K562 (cell line): Measurements from ENCODE around the gene FAM200A. TPM values are rescaled to one million over a fixed set of nuclear protein-coding genes. Genes with fewer than 3 reads are reported as not detected.

Experiments used
- BACH1 ChIP-seq: fragments of 200-800 bp; sonication (Bioruptor generic); IDR thresholded peaks from 2 replicates; pipeline ENCODE4 v1.6.1; 2016; ENCODE audit warnings: missing genetic modification characterization, missing compliant biosample characterization
- CBX2 ChIP-seq: fragments of 200-600 bp; sonication (generic); IDR thresholded peaks from one replicate; pipeline ENCODE4 v1.6.1; 2012; ENCODE audit warnings: mild to moderate bottlenecking, low read length, inconsistent platforms; ENCODE audit not compliant: insufficient read depth, poor library complexity, severe bottlenecking
- CBX8 ChIP-seq: fragments of 200-600 bp; sonication (generic); IDR thresholded peaks from 2 replicates; pipeline ENCODE4 v1.6.1; 2012; ENCODE audit warnings: borderline replicate concordance, mixed run types, low read depth, mild to moderate bottlenecking, moderate library complexity, mixed read lengths, low read length, control low read depth, inconsistent platforms; ENCODE audit not compliant: poor library complexity, severe bottlenecking; ENCODE audit errors: extremely low read depth
- DPF2 ChIP-seq: fragments of 450-650 bp; IDR thresholded peaks from 2 replicates; pipeline ENCODE4 v1.6.1; 2016
- ELK1 ChIP-seq: sonication (generic); formaldehyde crosslinking; IDR thresholded peaks from 2 replicates; pipeline ENCODE4 v1.8.1; 2022; ENCODE audit warnings: missing genetic modification reagents
- ETS1 ChIP-seq: conservative IDR thresholded peaks from 2 replicates; pipeline ENCODE4 v1.6.1; 2011; ENCODE audit warnings: low read depth, mild to moderate bottlenecking, low read length; ENCODE audit not compliant: control insufficient read depth
- HDAC8 ChIP-seq: fragments of 450-650 bp; IDR thresholded peaks from 2 replicates; pipeline ENCODE4 v1.6.1; 2016; ENCODE audit warnings: mild to moderate bottlenecking, missing genetic modification characterization, moderate library complexity, missing compliant biosample characterization
- JUNB ChIP-seq: fragments of 450-650 bp; formaldehyde crosslinking; conservative IDR thresholded peaks from 2 replicates; pipeline ENCODE4 v1.4.0; 2020; ENCODE audit warnings: mild to moderate bottlenecking
- KAT7 ChIP-seq: sonication (generic); formaldehyde crosslinking; IDR thresholded peaks from 2 replicates; pipeline ENCODE4 v1.8.0; 2022; ENCODE audit warnings: missing genetic modification reagents, mild to moderate bottlenecking, borderline replicate concordance
- MIER1 ChIP-seq: fragments of 450-650 bp; IDR thresholded peaks from 2 replicates; pipeline ENCODE4 v1.6.1; 2016; ENCODE audit warnings: antibody characterized with exemption, mild to moderate bottlenecking, low read depth
- PBX2 ChIP-seq, 2 experiments: IDR thresholded peaks in 1 of 2; conservative IDR thresholded peaks in 1 of 2; 2 replicates each; pipeline ENCODE4 v1.6.1; 2016; ENCODE audit warnings: low read depth in 2 of 2, mild to moderate bottlenecking in 1 of 2, missing compliant biosample characterization in 1 of 2, missing genetic modification characterization in 1 of 2, moderate library complexity in 1 of 2
- PHF21A ChIP-seq: fragments of 450-650 bp; IDR thresholded peaks from 2 replicates; pipeline ENCODE4 v1.6.1; 2017; ENCODE audit warnings: low read depth, borderline replicate concordance
- RNF219 ChIP-seq: fragments of 250-450 bp; sonication (Bioruptor Pico); IDR thresholded peaks from 2 replicates; pipeline ENCODE4 v1.5.0; 2022; ENCODE audit warnings: mild to moderate bottlenecking
- SNAPC5 ChIP-seq: fragments of 250-450 bp; sonication (Bioruptor Pico); IDR thresholded peaks from 2 replicates; pipeline ENCODE4 v1.8.0; 2021; ENCODE audit warnings: moderate library complexity, mild to moderate bottlenecking, inconsistent platforms
- STAG1 ChIP-seq: sonication (generic); formaldehyde crosslinking; IDR thresholded peaks from 2 replicates; pipeline ENCODE4 v1.5.0; 2020; ENCODE audit warnings: missing genetic modification reagents, borderline replicate concordance
- ZC3H4 ChIP-seq: sonication (generic); formaldehyde crosslinking; IDR thresholded peaks from 2 replicates; pipeline ENCODE4 v1.9.0; 2021; ENCODE audit warnings: missing genetic modification reagents, borderline replicate concordance
- ZNF354B ChIP-seq: fragments of 250-450 bp; sonication (Bioruptor Pico); IDR thresholded peaks from 2 replicates; pipeline ENCODE4 v1.4.0; 2020
- ZNF507 ChIP-seq: conservative IDR thresholded peaks from 2 replicates; pipeline ENCODE4 v1.6.1; 2017; ENCODE audit warnings: missing genetic modification characterization, missing compliant biosample characterization
- ZNF77 ChIP-seq: fragments of 250-450 bp; sonication (Bioruptor Pico); IDR thresholded peaks from 2 replicates; pipeline ENCODE4 v1.5.0; 2020
- polyA plus RNA-seq, 8 experiments: library from polyadenylated mRNA; depleted of rRNA in 4 of 8; stranded (reverse) in 5 of 8; unstranded in 3 of 8; fragments of >200 nt; fragmentation: Nextera tagmentation in 2 of 8; fragmentation: Illumina TruSeq in 1 of 8; extraction: Ambion mirVana in 2 of 8; extraction: Trizol in 1 of 8; gene quantifications; 2 replicates each; pipeline versions ENCODE4 v1.2.1 to v1.2.3, GENCODE V29; 2011 to 2014; ENCODE audit warnings: inconsistent platforms in 1 of 8, missing spikeins in 1 of 8
- total RNA-seq, 7 experiments: library from RNA; depleted of rRNA in 6 of 7; stranded (reverse); fragments of >200 nt in 6 of 7; fragmentation: Illumina TruSeq in 2 of 7; extraction: Trizol in 2 of 7; gene quantifications; 2 replicates each; pipeline versions ENCODE4 v1.2.1 to v1.2.3, GENCODE V29; 2011 to 2021; ENCODE audit warnings: low replicate concordance in 1 of 7

FAM200A gene
- total and polyA plus RNA-seq, 9 of the 15 experiments (the other 6 are each of a cell fraction or from before 2014, with no cell fraction given) = 3.3 to 11.2 (median 8.3) TPM

- TF ChIP-seq ETS1 (peak; percentile 19; the same call in 1 of the 2 replicates), JUNB (CRISPR knock-in tag) (no peak), SNAPC5 (CRISPR knock-in tag) (no peak), DPF2 (peak; percentile 43; the same call in 1 of the 2 replicates), STAG1 (no peak), PBX2 (CRISPR knock-in tag; IDR thresholded peaks at IDR 0.05; ENCODE audit: low read depth) (no peak), PBX2 (tag; conservative IDR thresholded peaks at IDR 0.05; ENCODE audit: low read depth) (no peak), ELK1 (CRISPR knock-in tag) (no peak), KAT7 (CRISPR knock-in tag) (0 out of 2 replicates have a peak, but pooled peaks have one; percentile 80), ZNF354B (CRISPR knock-in tag) (no peak), HDAC8 (tag) (0 out of 2 replicates have a peak, but pooled peaks have one; percentile 48), RNF219 (CRISPR knock-in tag) (no peak), ZNF507 (tag) (no peak), PHF21A (no peak), ZNF77 (CRISPR knock-in tag) (no peak), CBX8 (no peak), ZC3H4 (CRISPR knock-in tag) (peak; percentile 41; the same call in 1 of the 2 replicates), BACH1 (tag) (no peak), MIER1 (no peak), CBX2 (no peak)
Observed at GRCh38 chr7:99499721-99500636, 51.9 kb downstream of the FAM200A start, which contains the start of gene ZNF394 (continued).
